Kidney epithelial cell (primary cell): Measurements from ENCODE around the gene PACRG. TPM values are rescaled to one million over a fixed set of nuclear protein-coding genes. Genes with fewer than 3 reads are reported as not detected.

Source experiments
- DNase-seq: peaks from one replicate; pipeline ENCODE4 v3.0.0-alpha.2; 2010; ENCODE audit warnings: low read depth
- H3K27me3 ChIP-seq: 2 replicates; pipeline ENCODE4 v1.6.0; 2011; ENCODE audit warnings: low read length; ENCODE audit not compliant: control insufficient read depth, insufficient read depth
- H3K36me3 ChIP-seq: 2 replicates; pipeline ENCODE4 v1.5.1; 2011; ENCODE audit warnings: low read length; ENCODE audit not compliant: control insufficient read depth, insufficient read depth
- H3K4me3 ChIP-seq: 2 replicates; pipeline ENCODE4 v1.5.1; 2011; ENCODE audit warnings: low read depth, mild to moderate bottlenecking, control low read depth, low read length
- total RNA-seq: library from RNA; depleted of rRNA; stranded (reverse); fragments of >200 nt; gene quantifications from 2 replicates; pipeline ENCODE4 v1.2.3, GENCODE V29; 2015
- TF ChIP-seq, protein P1 (sequence below): IDR thresholded peaks from 2 replicates; pipeline ENCODE4 v1.5.1; 2011; ENCODE audit warnings: mild to moderate bottlenecking, moderate library complexity, low read length, control low read depth, inconsistent platforms; ENCODE audit not compliant: insufficient read depth, poor library complexity, severe bottlenecking

The PACRG gene
- total RNA-seq, 1 donor from 2014 or later: 0.29 TPM

GRCh38 chr6:163345931-163346330 lies 618.2 kb downstream of the PACRG start:
- Histone ChIP-seq H3K36me3 (no peaks in the 10 kb centered on the region), H3K4me3 (no peak overlapping the region), H3K27me3 (no peaks in the 10 kb centered on the region)
- DNase-seq: no peak
- TF ChIP-seq, protein P1, sequence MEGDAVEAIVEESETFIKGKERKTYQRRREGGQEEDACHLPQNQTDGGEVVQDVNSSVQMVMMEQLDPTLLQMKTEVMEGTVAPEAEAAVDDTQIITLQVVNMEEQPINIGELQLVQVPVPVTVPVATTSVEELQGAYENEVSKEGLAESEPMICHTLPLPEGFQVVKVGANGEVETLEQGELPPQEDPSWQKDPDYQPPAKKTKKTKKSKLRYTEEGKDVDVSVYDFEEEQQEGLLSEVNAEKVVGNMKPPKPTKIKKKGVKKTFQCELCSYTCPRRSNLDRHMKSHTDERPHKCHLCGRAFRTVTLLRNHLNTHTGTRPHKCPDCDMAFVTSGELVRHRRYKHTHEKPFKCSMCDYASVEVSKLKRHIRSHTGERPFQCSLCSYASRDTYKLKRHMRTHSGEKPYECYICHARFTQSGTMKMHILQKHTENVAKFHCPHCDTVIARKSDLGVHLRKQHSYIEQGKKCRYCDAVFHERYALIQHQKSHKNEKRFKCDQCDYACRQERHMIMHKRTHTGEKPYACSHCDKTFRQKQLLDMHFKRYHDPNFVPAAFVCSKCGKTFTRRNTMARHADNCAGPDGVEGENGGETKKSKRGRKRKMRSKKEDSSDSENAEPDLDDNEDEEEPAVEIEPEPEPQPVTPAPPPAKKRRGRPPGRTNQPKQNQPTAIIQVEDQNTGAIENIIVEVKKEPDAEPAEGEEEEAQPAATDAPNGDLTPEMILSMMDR: no peak

DNA sequence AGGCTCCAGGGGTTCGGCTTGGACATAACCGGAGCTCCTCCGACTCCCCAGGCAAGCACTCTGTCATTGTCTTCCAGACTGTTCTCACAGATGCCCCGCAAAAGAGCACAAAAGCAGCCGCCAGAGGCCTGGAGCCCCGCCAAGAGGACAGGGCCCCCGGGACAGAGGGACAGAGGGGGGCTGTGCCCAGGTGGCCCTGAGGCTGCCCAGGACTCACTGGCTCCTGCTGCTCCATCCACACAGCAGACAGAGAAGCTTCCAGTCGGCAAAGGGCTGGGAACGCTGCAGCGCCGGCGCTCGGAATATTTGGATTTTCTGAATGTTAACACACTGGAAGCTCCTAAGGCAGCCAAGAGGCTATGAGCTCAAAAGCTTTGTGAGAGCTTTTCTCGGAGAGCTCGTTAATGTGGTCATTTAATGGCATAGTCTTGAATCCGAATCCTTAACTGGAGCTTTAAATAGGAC lies 618.8 kb downstream of the PACRG start:
- DNase-seq: no peak
- Histone ChIP-seq H3K4me3 (no peak overlapping the region), H3K36me3 (no peaks in the 10 kb centered on the region), H3K27me3 (no peaks in the 10 kb centered on the region)
- TF ChIP-seq, protein P1: no peak

GRCh38 chr6:163347021-163347446 lies 619.3 kb downstream of the PACRG start:
- Histone ChIP-seq H3K4me3 (no peak overlapping the region), H3K36me3 (no peaks in the 10 kb centered on the region), H3K27me3 (no peaks in the 10 kb centered on the region)
- TF ChIP-seq, protein P1: no peak
- DNase-seq: no peak

DNA sequence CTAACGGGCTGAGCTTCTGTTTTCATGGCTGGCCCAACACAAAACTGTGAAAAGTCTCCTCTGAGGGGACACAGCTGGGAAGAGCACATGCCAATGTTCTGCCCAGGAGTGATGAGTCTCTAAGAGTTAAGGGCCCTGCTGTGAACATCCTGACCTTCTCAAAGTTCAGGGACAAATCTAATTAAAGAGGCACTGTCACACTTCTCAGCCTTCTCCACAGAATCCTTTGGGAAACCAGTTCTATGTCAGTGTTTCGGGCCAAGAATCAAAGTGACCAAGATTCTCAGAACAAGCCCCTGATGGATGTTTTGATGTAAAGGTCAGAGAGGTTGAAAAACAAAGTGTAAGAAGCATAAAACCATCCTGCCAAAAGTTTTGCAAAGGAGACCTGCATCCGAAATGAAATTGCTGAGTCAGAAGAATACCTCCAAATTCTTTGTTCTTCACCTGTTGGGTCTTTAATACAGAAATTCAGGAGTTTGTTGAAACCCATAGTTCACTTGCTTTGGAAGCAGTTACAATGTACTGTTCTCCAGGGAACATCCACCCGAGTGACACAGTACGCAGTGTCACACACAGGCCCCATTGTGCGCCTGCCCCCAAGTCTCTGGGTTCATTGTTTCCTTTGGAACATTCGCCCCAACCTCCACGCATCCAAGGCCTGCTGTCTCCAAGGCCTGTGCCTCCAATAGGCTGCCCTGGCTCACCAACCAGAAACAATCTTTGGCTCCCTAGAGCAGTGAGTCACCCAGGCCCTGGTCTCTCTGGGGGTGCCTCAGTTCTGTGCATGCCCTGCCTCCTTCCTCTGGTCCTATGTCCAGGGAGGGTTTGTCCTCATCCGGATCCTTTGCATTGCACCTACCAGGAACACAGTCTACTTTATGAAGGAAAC lies 621.3 kb downstream of the PACRG start:
- no peaks in the 10 kb centered on the region for H3K27me3 ChIP-seq
- no peak overlapping the region for H3K4me3 ChIP-seq
- TF ChIP-seq, protein P1: no peak
- no peaks in the 10 kb centered on the region for H3K36me3 ChIP-seq
- no peak for DNase-seq

GRCh38 chr6:163349696-163350095 lies 621.9 kb downstream of the PACRG start:
- Histone ChIP-seq H3K36me3 (no peaks in the 10 kb centered on the region), H3K27me3 (no peaks in the 10 kb centered on the region), H3K4me3 (no peak overlapping the region)
- no peak for DNase-seq
- TF ChIP-seq, protein P1: no peak
